Skin epidermis (tissue), 12 donors: Measurements from ENCODE around the gene ZNF892.
A peak's percentile ranks its signal among the peaks of the same experiment; 100 is the strongest.
"Not testable (repeated sequence)": the region's sequence is repeated elsewhere in the genome, so short reads cannot be mapped to it uniquely, and the experiment has no call there.

Source experiments
- H3K27ac ChIP-seq, 21 experiments: fragments of 200-600 bp; sonication (generic) in 11 of 21; one replicate each; pipeline ENCODE4 v1.5.0; 2020; ENCODE audit warnings: mild to moderate bottlenecking in 3 of 21, inconsistent platforms in 2 of 21, moderate library complexity in 2 of 21
- H3K4me3 ChIP-seq, 7 experiments: fragments of 200-600 bp; sonication (generic) in 2 of 7; one replicate each; pipeline ENCODE4 v1.5.0; 2020; ENCODE audit warnings: inconsistent platforms in 2 of 7, mild to moderate bottlenecking in 2 of 7, moderate library complexity in 1 of 7

Gene ZNF892

DNA sequence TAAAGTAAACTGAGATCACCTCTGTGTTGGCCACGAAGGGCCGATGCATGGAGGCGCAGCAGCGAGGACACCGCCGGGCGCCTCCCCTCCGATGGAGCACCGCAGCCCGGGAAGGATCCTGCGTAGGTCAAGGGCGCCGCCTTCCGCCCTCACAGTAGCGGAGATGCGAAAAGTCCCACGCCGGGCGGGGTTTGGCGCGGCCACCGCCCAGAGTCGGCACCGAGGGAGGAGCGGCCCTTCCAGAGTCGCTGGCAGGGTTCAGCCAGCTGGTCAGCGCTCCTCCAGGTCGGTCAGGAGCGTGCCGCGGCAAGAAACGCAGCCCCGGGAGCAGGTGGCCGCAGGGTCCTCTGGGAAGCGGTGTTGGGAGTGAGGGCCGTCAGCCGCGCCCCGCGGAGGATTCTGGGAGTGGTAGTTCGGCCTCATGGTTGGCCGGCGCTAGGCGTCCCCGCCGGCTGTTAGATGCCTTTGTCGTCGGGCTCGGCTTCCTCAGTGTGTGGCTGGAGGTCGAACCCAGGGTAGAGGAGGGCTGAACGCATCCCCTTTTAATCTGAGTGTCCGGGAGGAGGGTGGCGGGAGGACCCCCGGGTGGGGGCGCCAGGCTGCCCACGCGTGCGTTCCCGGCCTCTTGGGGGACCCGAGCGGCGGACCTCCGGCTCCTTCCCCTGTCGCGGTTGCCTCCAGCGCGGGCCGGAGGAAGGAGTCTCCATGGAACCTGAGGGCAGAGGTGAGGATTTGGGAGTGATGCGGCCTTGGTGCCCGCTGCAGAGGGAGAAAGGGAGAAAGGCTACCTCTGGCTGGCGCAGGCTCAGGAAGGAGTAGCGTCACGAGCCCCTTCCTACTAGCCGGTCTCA is at the start of gene ZNF892:
ZNF892 (plus strand) TSS at position 411 of the 851 bp plus-strand sequence; CDS start at position 706, 295 bp downstream.
- Histone ChIP-seq H3K27ac (peak within 1 kb of the TSS in 20 of 21 experiments; percentile 53 to 90 (median 83)), H3K4me3 (peak within 1 kb of the TSS; percentile 63 to 93 (median 72))

DNA sequence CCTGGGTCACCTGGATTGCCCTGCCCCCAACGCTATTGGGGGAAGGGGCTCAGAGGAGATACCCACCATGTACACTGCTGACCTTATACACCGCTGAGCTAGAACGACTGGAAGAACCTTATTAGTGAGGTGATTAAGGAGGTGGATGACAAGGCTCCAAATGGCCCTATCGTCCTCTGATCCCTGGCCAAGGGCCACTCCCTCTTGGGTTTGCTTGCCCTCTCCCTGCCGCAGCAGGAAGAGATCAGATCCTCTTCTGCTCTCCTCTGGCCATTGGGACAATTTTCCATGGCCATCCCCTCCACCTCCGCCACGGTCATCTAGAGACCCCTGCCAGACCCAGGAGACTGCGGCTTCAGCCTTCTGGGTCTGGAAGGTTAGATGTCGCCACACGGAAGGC is 48.9 kb upstream of the ZNF892 start:
- Histone ChIP-seq H3K4me3 (peak overlapping the region; percentile 52 to 85 (median 64)), H3K27ac (peak overlapping the region in 16 of 21 experiments; percentile 66 to 90 (median 78))

DNA sequence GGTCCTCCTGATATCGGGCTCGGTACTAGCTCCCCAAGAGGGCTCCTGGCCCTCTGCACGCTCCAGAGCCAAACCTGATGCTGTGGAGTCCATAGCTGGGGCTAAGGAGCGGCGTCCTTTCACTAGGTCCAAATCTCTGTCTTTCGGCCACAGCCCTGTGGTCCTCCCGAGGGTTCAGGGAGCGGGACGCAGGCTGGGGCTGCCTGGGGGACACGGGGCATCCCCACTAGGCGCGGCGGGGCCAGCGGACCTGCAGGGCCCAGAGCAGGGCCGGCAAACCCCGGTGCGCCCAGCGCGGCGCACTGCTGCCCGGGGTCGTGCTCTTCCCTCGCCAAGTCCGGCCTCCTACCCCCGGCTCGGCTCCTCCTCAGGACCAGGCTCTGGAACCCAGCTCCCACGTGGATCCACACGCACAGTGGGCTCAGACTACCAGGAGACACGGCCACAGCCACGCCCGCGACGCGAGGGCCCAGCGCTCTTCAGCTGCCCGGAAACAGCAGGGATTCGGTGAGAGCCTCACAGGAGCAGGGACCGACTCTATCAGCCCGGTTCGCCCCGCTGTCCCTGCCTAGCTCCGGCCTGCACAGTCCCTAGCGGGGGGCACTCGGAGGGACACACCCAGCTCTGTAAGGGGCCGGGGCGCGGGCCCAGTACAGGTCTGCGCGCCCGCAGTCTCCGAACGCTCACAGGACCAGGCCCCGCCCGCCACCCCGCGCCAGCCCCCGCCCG is 48.3 kb upstream of the ZNF892 start:
- peak overlapping the region; percentile 52 to 85 (median 64) for H3K4me3 ChIP-seq

DNA sequence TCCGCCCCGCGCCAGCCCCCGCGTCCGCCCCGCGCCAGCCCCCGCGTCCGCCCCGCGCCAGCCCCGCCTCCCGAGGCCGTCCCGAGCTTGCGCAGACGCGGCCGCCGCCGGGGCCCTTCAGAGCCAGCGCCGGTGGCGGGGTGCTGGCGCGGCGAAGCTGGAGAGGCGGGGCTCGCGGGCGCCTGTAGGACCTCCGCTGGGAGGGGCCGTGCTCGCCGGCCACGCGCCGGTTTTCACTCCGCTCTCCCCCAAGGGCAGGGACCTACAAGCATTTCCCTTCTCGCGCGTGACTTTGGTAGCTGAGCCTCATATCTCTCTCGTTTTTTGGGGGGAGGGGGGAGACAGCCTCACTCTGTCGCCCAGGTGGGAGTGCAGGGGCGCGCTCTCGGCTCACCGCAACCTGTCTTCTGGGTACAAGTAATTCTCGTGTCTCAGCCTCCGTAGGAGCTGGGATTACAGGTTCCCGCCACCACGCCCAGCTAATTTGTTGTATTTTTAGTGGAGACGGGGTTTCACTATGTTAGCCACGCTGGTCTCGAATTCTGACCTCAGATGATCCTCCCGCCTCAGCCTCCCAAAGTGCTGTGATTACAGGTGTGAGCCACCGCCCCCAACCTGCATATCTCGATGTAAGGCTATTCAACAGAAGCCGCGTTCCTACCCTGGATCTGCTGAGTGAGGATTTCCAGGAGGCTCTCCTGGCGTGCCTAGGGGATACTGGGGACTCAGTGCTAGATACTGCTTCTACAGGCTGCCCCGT is 47.5 kb upstream of the ZNF892 start, which contains the start of gene ZNF514:
ZNF514 (minus strand) TSS at position 159 of the 760 bp plus-strand sequence. CDS start 6,595 bp downstream, outside the sequence.
- Histone ChIP-seq H3K4me3 (peak within 1 kb of the TSS; percentile 52 to 85 (median 64)), H3K27ac (peak within 1 kb of the TSS; percentile 19 to 92 (median 82))

More for the DNA sequence above, 48.3 kb upstream of the ZNF892 start:
- peak overlapping the region; percentile 19 to 90 (median 76) for H3K27ac ChIP-seq

DNA sequence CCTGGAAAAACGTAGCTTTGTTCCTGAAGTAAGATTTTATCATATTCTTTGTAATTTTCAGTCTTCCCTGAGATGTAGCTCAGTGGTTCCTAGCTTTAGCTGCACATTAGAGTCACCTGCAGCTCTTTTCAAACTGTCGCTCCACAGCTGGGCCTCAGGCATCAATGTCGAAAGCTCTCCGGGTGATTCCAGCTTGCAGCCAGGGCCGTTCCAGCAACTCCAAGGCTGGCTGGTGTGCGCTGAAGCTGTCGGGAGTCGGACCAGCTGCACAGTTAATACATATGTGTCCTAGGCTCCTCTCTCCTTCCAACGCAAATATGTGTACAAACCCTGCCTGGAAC is 42.3 kb upstream of the ZNF892 start:
- Histone ChIP-seq H3K4me3 (peak overlapping the region; percentile 60 to 89 (median 79)), H3K27ac (peak overlapping the region; percentile 84 to 99 (median 92))

DNA sequence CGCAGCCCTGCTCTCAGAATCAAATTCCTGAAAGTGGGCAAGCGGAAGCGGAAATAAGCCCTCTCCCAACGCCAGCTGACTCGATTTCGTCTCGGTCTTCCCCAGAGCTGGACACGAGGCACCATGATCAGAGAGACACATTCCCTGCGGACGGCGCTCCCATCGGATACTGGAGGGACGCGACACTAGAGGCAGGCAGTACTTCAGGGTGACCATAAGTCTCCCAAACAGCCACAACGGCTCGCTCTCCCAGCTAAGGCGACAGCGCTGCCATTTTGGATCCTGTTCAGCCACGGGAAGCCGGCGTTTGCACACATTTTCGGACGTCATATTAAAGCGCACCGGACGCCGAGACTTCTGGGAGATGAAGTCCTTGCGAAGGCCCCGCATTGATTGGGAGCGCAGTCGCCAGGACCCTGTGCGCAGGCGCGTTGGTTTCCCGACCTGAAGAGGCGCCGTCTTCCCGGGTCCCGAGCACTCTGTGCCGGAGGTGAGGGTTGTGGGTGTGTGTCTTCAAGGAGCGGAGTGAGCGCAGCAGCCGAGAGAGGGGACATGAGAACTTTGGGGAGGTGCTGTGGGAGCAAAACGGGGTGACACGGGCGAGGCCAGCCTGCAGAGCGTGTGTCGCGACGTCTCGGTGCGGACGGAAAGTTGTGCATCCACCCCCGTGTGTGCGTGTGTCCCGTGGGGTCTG is 41.8 kb upstream of the ZNF892 start, which contains the start of gene ZNF2:
ZNF2 (plus strand) TSS at position 439 of the 694 bp plus-strand sequence. CDS start 10,418 bp downstream, outside the sequence.
- Histone ChIP-seq H3K27ac (peak within 1 kb of the TSS; percentile 84 to 99 (median 92)), H3K4me3 (peak within 1 kb of the TSS; percentile 60 to 89 (median 79))

DNA sequence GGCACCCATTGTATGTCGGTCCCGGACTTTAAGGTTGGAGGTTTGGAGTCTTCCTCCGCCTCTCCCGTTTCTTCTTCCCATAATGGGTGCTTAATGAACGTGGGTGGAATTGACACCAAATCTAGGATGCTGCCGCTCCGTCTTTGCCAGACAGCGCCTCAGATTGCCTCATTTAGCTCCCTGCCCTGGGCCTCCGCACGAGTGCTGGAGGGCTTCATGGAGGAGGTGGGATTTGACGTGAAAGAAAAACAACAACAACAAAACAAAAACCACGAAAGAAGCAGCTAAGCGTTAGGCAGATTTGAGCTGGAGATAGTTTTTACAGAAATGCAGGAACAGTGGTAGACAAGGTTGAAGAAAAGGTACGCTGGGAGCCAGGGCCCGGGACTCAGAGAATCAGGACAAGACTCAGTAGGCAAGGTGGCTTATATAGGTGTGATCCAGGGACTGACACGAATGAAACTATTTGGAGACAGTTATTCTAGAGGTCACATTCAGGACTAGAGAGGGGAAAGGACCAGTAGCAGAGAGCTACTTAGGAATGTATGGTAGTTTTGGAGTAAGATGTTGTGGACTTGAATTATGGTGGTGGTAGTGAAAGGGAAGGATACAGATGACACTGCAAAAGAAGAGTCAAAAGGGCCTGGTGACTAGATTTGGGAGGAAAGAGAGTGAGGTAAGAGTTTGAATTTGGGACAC is 41.1 kb upstream of the ZNF892 start:
- peak overlapping the region; percentile 60 to 89 (median 79) for H3K4me3 ChIP-seq
- peak overlapping the region in 20 of 21 experiments; percentile 87 to 99 (median 94) for H3K27ac ChIP-seq

DNA sequence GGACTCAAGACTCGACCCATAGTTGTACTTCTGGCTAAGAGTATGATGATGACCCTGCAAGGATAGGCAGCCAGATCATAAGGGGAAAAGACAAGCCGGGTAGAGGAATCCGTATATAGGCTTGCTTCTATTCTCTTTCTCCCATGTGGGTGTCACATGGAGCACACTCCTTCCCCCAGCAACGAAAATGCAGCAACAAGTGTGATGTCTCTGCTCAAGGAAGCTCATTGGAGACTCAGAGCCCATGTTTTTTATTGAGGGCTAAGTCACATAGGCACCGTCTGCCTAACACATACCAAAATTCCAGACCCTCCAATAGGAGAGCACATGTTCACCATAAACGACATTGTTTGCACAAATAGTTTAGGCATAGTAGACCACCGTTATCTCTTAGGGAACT is 35.4 kb upstream of the ZNF892 start:
- Histone ChIP-seq H3K4me3 (no peak overlapping the region), H3K27ac (no peak overlapping the region)

DNA sequence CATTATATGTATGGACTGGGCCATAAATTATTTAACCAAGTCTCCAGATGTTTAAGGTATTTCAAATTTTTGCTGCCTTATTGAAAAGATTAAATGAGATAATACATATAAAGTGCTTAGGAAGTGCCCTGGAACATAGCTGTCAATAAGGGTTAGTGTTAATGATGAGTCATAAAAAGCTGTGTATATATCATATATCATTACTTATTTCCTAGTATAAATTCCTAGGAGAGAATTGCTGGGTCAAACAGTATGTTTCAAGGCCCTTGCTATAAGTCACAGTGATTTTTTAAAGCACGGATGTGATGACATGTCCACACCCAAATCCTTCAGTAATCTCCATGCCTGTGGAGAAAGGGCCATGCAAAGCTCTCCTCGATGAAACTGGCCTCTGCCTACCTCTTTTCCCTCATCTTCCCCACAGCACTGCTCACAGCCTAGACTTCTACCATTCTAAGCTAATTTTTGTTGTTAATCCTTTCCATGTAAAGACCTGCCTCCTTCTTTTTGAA is 33.2 kb upstream of the ZNF892 start:
- no peak overlapping the region for H3K4me3 ChIP-seq
- H3K27ac ChIP-seq = no peak overlapping the region

DNA sequence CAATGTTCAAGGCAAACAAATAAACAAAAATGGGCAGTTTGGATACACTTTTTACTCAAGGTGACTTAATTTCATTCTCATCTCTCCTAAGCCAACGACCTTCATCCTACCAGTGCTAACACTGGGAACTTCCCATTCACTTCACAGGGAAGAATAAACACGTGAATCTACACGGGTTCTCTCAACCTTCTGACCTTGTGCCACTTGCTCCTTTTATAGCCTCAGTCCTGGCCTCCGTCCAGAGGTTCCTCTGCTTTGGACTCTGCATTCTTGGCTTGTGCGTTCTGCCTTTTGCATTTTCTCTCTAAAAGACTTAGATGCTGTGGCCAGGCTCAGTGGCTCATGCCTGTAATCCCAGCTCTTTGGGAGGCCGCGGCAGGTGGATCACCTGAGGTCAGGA is 27.9 kb upstream of the ZNF892 start:
- Histone ChIP-seq H3K4me3 (no peak overlapping the region), H3K27ac (no peak overlapping the region)

DNA sequence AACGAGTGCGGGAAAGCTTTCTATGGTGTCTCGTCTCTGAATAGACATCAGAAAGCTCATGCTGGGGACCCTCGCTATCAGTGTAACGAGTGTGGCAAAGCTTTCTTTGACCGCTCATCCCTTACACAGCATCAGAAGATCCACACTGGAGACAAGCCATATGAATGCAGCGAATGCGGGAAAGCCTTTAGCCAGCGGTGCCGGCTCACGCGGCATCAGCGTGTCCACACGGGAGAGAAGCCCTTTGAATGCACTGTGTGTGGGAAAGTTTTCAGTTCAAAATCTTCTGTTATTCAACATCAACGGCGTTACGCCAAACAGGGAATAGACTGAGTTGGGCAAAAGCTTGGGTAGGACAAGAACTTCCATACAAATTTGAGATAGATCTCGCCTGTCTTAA is 25.5 kb upstream of the ZNF892 start:
- H3K4me3 ChIP-seq = no peak overlapping the region
- no peak overlapping the region for H3K27ac ChIP-seq

DNA sequence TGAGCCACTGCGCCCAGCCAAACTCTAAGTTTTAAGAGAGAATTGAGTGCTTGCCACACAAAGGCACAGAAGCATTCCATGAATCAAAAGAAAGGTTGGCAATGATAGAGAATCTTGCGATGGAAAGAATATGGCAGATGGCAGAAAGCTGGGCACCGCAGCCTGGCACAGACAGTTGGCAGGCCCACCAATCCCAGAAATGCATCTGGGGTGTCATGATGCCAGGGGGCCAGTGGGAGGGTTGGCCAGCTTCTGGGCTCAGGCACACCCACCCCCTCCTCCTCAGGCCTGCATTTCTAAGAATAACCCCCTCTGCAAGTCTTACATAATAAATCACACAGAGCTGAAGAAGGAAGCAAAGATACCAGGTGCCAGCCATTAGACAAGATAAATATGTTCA is 22.1 kb upstream of the ZNF892 start:
- no peak overlapping the region for H3K4me3 ChIP-seq
- no peak overlapping the region for H3K27ac ChIP-seq

DNA sequence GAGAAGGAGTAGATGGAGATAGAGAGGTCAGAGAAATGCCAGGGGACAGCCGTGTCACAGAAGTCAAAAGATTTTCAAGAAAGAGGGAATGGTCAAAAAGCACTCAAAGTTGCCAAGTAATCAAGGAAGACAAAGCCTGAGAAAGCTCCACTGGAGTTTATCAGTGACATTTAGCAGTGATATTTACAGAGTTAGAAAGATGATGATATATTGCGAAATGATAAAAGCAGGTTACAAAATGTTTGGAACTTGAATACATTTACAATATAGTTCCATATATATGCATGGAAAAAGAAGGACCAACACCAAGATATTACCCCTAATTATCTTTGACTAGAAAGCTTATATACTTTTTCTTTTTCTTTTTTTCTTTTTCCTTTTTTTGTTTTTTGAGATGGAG is 21.3 kb upstream of the ZNF892 start:
- no peak overlapping the region for H3K27ac ChIP-seq
- H3K4me3 ChIP-seq = no peak overlapping the region

DNA sequence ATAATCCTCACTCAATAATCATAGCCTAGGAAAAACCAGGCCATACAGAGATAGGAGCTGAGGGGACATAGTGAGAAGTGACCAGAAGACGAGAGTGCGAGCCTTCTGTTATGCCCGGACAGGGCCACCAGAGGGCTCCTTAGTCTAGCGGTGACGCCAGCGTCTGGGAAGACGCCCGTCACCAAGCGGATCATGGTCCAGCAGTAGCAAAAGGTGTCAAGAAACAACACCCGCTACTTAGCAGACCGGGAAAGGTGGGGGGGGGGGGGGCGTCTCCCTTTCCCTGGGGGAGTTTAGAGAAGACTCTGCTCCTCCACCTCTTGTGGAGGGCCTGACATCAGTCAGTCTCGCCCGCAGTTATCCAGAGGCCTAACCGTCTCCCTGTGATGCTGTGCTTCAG is 14.4 kb upstream of the ZNF892 start:
- H3K27ac ChIP-seq, H3K4me3 ChIP-seq: not testable (repeated sequence)

DNA sequence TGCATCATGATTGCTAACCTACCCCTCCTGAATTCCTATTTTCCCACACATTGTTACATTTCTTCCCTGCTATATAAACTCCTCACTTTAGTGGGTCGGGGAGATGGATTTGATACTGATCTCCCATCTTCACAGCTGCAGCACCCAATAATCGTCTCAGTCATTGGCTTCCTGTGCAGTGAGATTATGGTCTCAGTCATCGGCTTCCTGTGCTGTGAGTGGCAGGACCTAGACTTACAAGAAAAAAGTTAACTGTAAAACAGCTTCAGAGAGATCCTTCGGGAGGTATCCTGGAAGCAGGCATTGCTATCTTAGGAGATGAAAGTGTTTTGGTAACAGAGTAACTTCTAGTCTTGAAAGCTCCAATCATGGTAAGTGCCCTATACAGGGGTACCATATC is 3.4 kb upstream of the ZNF892 start:
- H3K27ac ChIP-seq = no peak overlapping the region
- no peak overlapping the region for H3K4me3 ChIP-seq

DNA sequence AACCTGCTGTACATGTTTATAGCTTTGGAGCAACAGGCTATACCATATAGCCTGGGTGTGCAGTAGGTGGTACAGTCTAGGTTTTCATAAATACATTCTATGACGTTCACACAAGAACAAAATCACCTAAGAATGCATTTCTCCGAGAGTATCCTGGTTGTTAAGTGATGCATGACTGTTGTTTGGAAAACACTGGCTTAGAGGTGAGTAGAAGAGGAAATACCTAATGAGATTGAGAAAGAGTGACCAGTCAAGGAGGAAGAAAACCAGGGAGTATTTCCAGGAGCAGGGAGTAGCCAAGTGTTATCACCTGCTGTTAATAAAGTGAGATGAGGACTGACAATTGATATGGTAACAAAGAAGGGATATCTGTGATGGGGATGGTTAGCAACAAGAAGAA is 2.9 kb upstream of the ZNF892 start:
- no peak overlapping the region for H3K27ac ChIP-seq
- H3K4me3 ChIP-seq = no peak overlapping the region

DNA sequence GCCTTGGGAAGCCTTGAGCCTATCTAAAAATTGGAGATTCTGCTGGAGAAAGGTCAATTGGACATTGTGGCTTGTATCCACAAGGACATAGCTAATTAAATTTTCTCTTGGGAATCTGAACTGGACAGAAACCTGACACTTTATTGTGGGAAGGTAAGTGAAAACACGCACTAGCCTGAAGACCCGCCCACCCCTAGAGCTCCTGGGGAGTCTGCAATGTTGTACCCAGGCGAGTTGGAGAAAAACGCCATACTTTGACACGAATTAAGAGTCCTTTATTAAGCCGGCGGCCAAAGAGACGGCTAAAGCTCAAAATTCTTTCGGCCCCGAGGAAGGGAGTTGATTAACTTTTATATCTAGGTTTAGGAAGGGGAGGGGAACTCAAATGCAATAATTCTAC is 1.2 kb upstream of the ZNF892 start:
- no peak overlapping the region for H3K4me3 ChIP-seq
- no peak overlapping the region for H3K27ac ChIP-seq

DNA sequence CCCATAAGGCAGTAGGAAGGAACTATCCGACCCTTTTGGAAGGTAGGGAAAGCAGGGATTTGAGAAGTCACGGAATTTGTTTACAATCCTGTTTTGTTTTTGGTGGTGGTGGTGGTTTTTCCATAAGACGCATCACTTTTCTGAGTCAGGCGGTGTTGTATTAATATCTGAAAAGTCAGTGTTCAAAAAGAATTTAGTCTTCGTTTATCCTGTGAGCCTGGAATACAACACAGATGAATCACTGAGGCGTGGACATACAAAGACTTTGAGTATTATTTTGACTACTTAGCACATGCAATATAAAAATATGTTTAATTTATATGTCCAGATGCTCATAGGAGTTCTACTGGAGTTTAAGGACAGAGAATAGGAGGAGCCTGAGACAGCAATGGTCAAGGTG is 785 bp downstream of the ZNF892 start:
- Histone ChIP-seq H3K27ac (peak overlapping the region in 6 of 21 experiments; percentile 80 to 90 (median 84)), H3K4me3 (peak overlapping the region; percentile 63 to 93 (median 72))
